EL (cell line): ENCODE measurements around the gene SLCO1B1.
"Not testable (repeated sequence)": the region's sequence is repeated elsewhere in the genome, so short reads cannot be mapped to it uniquely, and the experiment has no call there.

Experiments
- DNase-seq: peaks from one replicate; pipeline ENCODE4 v3.0.0-alpha.2; 2016

SLCO1B1 gene, protein sequence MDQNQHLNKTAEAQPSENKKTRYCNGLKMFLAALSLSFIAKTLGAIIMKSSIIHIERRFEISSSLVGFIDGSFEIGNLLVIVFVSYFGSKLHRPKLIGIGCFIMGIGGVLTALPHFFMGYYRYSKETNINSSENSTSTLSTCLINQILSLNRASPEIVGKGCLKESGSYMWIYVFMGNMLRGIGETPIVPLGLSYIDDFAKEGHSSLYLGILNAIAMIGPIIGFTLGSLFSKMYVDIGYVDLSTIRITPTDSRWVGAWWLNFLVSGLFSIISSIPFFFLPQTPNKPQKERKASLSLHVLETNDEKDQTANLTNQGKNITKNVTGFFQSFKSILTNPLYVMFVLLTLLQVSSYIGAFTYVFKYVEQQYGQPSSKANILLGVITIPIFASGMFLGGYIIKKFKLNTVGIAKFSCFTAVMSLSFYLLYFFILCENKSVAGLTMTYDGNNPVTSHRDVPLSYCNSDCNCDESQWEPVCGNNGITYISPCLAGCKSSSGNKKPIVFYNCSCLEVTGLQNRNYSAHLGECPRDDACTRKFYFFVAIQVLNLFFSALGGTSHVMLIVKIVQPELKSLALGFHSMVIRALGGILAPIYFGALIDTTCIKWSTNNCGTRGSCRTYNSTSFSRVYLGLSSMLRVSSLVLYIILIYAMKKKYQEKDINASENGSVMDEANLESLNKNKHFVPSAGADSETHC

DNA sequence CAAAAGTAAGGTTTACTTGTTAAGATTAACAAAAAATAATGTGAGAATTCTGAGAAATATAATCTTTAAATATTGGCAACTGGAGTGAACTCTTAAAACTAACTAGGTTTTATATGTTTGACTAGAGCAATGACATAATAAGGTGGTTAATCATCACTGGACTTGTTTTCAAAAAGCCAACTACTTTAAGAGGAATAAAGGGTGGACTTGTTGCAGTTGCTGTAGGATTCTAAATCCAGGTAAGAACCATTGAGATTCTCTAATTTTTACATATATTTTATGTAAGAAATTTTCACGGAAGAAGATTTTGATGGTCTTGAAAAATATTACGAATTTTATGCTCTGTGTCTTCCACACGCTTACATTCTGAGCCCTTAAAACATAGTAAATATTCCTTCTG, at the start of gene SLCO1B1:
Gene SLCO1B1, plus strand, starts transcription at position 197 of the 400 bp plus-strand sequence. CDS start 10,381 bp downstream, outside the sequence.
- no peak for DNase-seq

DNA sequence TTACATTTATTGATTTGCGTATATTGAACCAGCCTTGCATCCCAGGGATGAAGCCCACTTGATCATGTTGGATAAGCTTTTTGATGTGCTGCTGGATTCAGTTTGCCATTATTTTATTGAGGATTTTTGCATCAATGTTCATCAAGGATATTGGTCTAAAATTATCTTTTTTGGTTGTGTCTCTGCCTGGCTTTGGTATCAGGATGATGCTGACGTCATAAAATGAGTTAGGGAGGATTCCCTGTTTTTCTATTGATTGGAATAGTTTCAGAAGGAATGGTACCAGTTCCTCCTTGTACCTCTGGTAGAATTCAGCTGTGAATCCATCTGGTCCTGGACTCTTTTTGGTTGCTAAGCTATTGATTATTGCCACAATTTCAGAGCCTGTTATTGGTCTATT, 46.2 kb upstream of the SLCO1B1 start:
- not testable (repeated sequence) for DNase-seq

DNA sequence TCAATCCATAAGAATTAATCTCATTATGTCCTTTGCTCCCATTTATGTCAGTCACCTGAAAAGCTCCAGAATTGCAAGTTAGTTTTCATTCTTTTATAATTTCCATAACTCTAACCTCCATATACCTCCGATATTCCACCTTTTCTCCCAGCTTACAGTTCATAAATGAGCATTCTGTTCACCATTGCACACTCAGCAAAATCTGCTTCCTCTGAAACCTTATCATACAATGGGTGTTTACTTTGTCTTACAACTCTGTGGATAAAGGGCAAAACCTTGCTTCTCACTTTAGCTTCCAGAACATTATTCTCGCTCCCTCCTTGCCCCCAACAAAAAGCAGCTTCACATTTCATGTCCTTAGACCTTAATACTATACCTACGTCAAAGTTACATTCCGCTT, 19.3 kb upstream of the SLCO1B1 start:
- DNase-seq = no peak

DNA sequence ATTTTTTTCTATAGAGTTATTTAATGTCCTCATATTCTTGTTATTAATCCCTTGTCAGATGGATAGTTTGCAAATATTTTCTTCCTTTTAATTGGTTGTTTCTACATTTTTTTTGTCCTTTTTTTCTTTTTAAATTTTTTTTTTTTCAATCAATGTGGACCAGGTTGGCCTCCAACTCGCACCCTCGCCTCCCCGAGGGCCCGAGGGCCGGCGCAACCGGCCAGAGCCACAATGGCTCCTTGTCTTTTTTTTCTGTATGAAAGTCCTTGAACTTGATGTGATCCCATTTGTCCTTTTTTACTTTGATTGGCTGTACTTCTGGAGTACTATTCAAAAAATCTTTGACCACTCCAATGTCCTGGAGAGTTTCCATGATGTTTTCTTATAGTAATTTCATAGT, 17.7 kb upstream of the SLCO1B1 start:
- DNase-seq = no peak

DNA sequence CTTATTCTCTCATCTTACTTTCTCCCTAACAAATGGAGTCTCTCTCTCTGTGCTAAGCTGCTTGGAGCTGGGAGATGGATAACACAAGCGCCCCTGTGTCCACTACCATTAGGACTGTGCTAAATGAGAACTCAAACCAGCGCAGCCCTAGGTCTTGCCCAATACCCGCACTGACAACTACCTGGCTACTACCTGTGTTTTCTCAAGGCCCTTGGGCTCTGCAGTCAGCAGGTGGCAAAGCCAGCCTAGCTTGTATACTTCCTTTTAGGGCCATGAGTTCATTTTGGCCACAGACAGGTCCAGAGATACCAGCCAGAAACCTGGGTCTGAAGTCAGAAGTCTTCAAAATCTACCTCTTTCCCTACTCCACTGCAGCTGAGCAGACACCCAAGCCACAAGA, 13.0 kb upstream of the SLCO1B1 start:
- no peak for DNase-seq

DNA sequence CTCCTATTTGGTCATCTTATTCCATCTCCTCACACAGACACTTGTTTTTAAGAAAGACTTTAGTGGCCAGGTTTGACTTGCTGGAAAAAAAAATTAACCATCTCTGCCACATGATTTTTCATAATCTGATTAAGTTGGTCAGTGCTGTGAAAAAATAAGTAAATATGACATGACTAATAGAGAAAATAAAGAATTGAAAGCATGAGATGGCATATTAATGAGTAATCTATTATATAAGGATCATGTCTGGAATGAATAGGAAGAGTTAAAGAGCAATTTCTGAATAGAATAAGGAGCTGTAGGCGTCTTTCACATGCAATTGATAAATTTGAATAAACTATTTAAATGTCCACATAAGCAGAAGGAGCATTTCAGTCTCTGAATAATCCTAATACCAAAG, 12.2 kb upstream of the SLCO1B1 start:
- DNase-seq = no peak

DNA sequence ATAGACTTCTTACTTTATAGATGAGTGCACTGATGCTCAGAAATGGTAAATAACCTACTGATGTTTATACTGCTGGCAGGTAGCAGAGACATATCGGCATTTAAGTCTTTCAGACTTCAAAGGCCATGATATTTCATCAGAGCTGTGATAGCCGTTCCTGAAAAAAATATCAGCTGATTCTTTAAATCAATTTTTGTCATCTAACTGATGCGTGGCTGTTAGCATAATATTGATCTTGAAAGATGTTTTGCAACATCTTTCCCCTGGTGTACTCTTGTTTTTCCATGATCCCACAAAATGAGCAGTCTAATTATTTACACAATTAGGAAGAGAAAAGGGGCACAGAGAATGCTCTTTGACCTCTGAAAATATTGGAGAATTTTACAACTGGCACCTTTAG, 1.6 kb upstream of the SLCO1B1 start:
- DNase-seq = no peak

DNA sequence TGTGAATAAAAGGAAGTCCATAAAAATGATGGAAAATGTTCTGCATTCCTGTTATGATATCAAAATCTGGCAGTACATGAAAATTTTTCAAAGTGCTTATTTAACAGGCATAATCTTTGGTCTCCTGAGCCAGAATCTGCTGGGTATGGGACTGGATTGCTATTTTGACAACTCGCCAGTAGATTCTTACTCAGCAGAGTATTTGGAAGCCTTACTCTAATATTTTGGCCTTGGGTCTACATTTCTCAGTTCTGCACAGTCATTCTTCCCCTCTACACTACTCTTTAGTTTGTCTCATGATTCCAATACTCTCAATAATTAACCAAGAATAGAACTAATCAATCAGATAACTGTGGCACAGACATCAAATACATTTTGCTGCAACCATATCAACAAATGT, 1.1 kb upstream of the SLCO1B1 start:
- DNase-seq = no peak

DNA sequence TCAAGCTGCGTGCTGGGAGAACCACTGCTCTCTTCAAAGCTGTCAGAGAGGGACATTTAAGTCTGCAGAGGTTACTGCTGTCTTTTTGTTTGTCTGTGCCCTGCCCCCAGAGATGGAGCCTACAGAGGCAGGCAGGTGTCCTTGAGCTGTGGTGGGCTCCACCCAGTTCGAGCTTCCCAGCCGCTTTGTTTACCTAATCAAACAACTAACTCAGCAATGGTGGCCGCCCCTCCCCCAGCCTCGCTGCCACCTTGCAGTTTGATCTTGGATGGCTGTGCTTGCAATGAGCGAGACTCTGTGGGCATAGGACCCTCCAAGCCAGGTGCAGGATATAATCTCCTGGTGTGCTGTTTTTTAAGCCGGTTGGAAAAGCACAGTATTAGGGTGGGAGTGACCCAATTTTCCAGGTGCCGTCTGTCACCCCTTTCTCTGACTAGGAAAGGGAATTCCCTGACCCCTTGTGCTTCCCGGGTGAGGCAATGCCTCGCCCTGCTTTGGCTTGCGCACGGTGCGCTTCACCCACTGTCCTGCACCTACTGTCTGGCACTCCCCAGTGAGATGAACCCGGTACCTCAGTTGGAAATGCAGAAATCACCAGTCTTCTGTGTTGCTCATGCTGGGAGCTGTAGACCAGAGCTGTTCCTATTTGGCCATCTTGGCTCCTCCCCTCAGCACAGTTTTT, 6.5 kb downstream of the SLCO1B1 start:
- not testable (repeated sequence) for DNase-seq

DNA sequence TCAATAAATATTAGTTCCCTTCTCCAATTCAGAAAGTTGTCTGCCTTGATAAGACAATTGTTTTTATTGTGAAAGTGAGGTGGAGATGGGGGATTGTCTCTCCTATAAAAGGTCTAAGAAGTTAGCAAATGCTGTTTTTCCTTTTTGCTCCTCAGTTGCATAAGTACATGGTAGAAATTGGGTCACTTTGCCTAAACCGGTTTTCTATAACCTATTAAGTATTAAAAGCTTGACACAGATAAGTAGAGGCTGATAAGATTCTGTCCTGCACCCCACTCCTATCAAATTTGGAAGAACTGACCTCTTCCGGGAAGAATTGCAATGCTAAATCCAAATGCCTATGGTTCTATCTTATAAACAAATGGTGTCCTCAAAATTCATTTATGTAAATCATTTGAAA, 7.0 kb downstream of the SLCO1B1 start:
- no peak for DNase-seq

DNA sequence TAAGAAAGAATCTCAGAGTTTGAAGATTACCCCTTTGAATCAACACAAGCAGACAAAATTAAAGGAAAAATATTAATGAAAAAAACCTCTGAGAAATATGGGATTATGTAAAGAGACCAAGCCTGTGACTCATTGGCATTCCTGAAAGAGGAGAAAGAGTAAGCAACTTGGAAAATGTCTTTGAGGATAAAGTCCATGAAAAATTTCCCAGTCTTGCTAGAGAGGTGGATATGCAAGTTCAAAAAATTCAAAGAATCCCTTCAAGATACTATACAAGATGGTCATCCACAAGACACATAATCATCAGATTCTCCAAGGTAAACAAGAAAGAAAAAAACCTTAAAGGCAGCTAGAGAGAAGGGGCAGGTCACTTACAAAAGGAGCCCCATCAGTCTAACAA, 13.3 kb downstream of the SLCO1B1 start:
- peak; percentile 1 for DNase-seq

DNA sequence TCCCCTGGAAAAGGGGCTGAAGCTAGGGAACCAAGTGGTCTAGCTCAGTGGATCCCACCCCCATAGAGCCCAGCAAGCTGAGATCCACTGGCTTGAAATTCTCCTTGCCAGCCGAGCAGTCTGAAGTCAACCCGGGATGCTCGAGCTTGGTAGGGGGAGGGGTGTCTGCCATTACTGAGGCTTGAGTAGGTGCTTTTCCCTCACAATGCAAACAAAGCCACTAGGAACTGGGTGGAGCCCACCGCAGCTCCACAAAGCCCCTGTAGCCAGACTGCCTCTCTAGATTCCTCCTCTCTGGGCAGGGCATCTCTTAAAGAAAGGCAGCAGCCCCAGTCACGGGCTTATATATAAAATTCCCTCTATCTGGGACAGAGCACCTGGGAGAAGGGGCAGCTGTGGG, 18.9 kb downstream of the SLCO1B1 start:
- not testable (repeated sequence) for DNase-seq

DNA sequence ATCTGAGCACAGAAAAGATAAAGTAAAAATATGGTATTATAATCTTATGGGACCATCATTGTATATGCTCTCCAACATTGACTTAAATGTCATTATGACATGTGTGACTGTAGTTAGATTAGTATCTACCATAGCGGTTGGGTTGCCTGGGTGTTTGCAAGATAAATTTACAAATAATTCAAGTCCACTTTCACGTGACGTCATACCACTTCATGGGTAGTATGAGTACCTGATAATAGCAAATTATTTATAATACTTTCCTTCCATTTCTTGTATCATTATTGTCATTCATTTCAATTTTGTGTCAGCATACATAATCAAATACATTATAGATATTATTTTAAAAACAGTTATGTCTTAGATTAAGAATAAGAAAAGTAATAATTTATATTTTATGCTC, 20.2 kb downstream of the SLCO1B1 start:
- DNase-seq = no peak

DNA sequence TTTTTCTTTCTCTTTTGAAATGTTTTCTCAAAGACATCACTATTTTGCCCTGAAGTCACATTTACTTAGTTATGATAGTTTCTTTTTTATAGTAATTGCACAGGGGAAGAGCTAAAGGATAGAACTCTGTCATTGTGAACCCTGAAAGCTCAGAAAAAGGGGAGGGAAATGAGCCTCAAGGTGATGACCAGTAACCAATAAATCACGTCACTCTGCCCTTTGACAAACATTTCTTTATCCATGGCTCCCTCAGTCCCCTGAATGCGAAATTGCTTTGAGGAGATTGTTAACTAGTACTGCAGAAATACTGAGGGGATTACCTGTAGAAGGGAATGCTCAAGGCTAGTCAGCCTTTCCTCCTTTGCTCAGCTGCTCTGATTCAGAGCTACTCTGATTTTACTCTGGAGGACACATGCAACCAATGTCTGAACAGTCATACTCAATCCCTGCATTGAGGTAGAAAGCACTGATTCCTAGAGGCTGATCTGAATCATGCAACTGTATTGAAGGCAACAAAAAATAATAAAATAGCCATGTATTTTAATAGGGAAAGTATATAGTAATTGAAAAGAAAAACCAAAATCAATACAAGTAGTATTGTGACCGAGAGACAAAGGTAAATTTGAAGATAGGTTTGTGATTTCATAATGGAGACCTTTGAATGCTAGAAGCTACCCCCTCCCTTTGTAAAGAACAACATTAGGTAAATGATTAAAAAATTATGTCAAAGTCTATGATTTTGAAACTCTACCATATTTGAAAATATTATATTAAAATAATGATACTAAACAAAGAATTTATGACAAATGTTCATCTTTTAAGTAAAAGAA, 24.7 kb downstream of the SLCO1B1 start:
- DNase-seq = no peak

DNA sequence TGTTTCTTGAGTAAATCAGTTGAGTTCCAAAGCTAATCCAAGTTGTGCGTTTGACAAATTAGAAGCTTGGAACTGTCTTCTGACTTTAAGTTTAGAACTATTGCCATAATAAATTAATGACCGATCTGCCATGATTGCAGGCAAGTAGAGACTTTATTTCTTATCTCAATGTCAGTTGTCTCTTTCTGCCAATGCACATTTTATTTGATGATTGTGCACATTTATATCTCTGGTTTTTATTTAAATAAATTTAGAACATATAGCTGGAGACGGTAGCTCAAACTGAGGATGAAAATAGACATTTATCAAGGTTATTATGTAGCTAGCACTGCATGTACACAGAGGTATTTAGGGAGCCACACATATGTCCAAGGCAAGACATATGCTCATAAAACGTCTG, 34.1 kb downstream of the SLCO1B1 start:
- no peak for DNase-seq

DNA sequence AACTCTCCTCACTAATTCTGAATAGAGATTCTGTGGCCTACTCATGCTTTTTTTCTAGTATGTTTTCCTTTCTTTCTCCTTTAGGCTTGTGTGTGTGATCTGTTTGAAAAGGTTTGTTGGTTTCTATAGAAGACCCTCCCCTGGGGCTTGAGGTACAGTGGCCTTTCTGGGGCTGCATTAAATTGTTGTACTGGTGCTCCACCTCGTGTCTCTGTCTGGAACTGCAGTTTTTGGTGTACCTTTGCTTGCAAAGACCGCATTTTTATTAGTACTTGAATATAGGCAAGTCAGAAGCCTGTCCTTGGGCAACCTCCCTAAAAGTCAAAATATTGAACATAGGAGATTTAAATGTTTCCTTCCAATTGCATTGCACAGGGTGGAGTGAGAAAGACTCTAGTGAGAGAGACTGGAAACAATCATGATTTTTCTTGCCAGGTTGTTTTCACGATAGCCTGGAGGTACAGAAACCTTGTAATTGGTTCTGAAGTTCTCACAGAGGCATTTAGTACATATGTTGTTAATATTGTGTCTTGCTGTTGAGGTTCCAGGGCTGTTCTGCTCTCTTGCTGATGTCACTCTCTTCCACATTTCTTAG, 39.0 kb downstream of the SLCO1B1 start:
- peak; percentile 41 for DNase-seq

DNA sequence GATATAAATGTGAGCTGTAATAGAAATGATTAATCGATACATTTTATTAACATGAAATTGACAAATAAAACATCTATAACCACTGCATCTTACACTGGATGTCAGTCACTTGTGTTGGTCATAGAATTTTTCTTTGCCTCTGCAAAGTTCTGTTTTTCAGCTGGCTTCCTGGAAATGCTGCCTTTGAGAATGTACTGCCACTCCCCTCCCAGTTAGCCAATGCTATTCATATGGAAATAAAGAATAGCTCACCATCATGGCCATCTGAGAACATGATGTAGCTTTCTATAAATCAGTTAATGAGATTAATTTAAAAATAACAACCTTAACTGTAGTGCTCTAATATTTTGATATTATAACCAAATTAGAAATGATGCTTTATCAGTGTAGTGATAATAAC, 41.1 kb downstream of the SLCO1B1 start:
- DNase-seq = no peak

DNA sequence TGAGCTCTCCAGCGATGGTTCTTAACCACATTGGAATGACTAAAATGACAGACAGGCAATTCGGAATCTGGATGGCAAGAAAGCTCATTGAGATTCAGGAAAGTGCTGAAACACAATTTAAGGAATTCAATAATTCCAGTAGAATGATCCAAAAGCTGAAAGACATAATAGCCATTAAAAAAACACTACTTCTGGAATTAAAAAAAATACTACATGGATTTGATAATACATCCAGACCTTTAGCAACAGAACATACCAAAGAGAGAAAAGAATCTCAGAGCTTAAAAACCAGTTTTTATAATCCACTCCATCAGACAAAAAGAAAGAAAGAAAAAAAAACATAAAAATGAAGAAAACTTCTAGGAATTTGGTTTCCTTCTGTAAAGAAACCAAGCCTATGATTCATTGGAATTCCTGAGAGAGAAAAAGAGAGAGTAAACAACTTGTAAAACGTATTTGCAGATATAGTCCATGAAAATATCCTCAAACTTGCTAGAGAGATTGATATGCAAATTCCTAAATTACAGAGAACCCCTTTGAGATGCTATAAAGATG, 52.8 kb downstream of the SLCO1B1 start:
- peak; percentile 1 for DNase-seq

DNA sequence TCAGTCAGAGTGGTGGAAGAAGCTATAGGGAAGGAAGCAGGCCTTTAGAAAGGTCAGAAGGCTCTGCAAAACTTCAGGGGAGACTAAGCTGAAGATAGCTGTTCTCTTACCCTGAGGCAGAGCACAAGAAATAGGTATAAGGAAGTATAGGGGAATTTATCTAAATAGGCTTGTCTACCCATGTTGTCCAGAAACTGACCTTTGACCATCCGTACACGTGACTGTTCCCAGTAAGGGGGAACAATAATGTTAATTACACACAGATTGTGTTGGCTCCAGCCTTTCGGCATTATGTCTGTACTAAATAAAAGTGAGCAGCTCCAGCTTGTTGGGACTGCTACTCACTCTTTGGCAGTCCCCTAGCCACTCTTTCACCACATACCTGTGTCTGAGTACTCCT, 59.0 kb downstream of the SLCO1B1 start:
- DNase-seq = no peak

DNA sequence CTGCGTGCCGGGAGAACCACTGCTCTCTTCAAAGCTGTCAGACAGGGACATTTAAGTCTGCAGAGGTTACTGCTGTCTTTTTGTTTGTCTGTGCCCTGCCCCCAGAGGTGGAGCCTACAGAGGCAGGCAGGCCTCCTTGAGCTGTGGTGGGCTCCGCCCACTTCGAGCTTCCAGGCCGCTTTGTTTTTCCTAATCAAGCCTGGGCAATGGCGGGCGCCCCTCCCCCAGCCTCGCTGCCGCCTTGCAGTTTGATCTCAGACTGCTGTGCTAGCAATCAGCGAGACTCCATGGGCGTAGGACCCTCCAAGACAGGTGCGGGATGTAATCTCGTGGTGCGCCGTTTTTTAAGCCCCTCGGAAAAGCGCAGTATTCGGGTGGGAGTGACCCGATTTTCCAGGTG, 83.4 kb downstream of the SLCO1B1 start:
- DNase-seq = not testable (repeated sequence)

DNA sequence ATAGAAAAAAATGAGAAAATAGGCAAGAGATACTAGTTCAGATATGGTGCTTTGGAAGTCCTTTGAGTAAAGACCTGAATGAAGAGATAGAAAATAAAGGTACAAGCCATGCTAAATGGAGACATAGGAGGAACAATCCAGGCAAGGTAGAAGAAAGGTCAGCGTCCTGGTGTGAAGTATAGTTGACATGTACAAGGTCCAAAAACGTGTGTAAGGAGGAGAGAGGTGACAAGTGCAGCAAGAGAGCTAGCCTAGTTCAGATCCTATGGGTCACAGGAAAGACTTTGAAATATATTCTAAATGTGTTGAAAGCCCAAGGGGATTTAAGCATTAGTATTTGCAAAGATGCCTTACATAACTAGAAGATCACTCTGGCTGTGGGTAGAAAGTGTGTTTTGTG, 88.2 kb downstream of the SLCO1B1 start:
- no peak for DNase-seq

DNA sequence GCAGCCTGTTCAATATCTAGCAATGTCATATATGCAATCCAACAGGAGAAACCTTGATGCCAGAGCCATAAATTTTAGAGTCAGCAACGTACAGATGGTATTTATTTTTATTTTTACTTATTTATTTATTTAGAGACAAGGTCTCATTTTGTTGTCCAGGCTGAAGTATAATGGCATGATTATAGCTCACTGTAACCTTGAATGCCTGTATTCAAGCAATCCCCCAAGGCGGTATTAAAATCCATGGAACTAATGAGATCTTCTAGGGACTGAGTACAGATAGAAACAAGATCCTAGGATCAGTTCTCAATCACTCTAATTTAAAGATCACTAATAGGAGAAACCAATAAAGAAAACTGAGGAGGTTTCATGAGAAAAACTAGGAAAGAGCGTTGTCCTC, 89.3 kb downstream of the SLCO1B1 start:
- DNase-seq = no peak
